GM19455 (cell line): Measurements from ENCODE around the gene ZBTB20.
"Not testable (repeated sequence)": the region's sequence is repeated elsewhere in the genome, so short reads cannot be mapped to it uniquely, and the experiment has no call there.

Source experiments
- ATAC-seq: cut with Tn5 transposase; IDR thresholded peaks from one replicate; pipeline ENCODE4 v1.9.1; 2021; ENCODE audit not compliant: unreplicated experiment

ZBTB20 gene

GRCh38 chr3:114687151-114687550 is 459.9 kb downstream of the ZBTB20 start:
- no peak for ATAC-seq

- ATAC-seq = no peak
Observed at GRCh38 chr3:114686621-114687020, 460.5 kb downstream of the ZBTB20 start.

GRCh38 chr3:114685161-114685560 is 461.9 kb downstream of the ZBTB20 start:
- no peak for ATAC-seq

- ATAC-seq = no peak
Observed at GRCh38 chr3:114680299-114680698, 466.8 kb downstream of the ZBTB20 start.

GRCh38 chr3:114679773-114680172 is 467.3 kb downstream of the ZBTB20 start:
- ATAC-seq = not testable (repeated sequence)

GRCh38 chr3:114675104-114675503 is 472.0 kb downstream of the ZBTB20 start:
- no peak for ATAC-seq

GRCh38 chr3:114674036-114674435 is 473.1 kb downstream of the ZBTB20 start:
- ATAC-seq = no peak

- no peak for ATAC-seq
Observed at GRCh38 chr3:114673481-114673880, 473.6 kb downstream of the ZBTB20 start.

GRCh38 chr3:114672692-114673447 is 474.2 kb downstream of the ZBTB20 start:
- no peak for ATAC-seq

GRCh38 chr3:114671741-114672510 is 475.2 kb downstream of the ZBTB20 start:
- no peak for ATAC-seq

GRCh38 chr3:114669614-114670013 is 477.5 kb downstream of the ZBTB20 start:
- ATAC-seq = no peak

GRCh38 chr3:114668099-114668498 is 479.0 kb downstream of the ZBTB20 start:
- ATAC-seq = no peak

- no peak for ATAC-seq
Observed at GRCh38 chr3:114666623-114667022, 480.5 kb downstream of the ZBTB20 start.

- ATAC-seq = no peak
Observed at GRCh38 chr3:114664006-114664405, 483.1 kb downstream of the ZBTB20 start.

- no peak for ATAC-seq
Observed at GRCh38 chr3:114660808-114661207, 486.3 kb downstream of the ZBTB20 start.

- no peak for ATAC-seq
Observed at GRCh38 chr3:114660124-114660523, 487.0 kb downstream of the ZBTB20 start.

- ATAC-seq = no peak
Observed at GRCh38 chr3:114659109-114660061, 487.7 kb downstream of the ZBTB20 start.

- ATAC-seq = no peak
Observed at GRCh38 chr3:114651555-114651954, 495.5 kb downstream of the ZBTB20 start.

GRCh38 chr3:114650808-114651207 is 496.3 kb downstream of the ZBTB20 start:
- ATAC-seq = no peak

GRCh38 chr3:114649331-114649730 is 497.8 kb downstream of the ZBTB20 start:
- no peak for ATAC-seq

- ATAC-seq = no peak
Observed at GRCh38 chr3:114646526-114646925, 500.6 kb downstream of the ZBTB20 start.
